Thyroid gland (tissue), 4 donors: Measurements from ENCODE around the gene COL16A1. TPM values are rescaled to one million over a fixed set of nuclear protein-coding genes. Genes with fewer than 3 reads are reported as not detected.

Experiments
- DNase-seq, 2 donors: peaks; one replicate each; pipeline ENCODE4 v3.0.0-alpha.2; 2019
- H3K27ac ChIP-seq, 3 donors: fragments of 200-600 bp; sonication (generic); 1 replicate in 2 of 3; 2 replicates in 1 of 3; pipeline ENCODE4 v1.5.1; 2016 to 2019; ENCODE audit warnings: mild to moderate bottlenecking in 1 of 3, moderate library complexity in 1 of 3
- H3K27me3 ChIP-seq: fragments of 200-600 bp; sonication (generic); one replicate; pipeline ENCODE4 v1.5.1; 2019
- H3K36me3 ChIP-seq, 2 donors: fragments of 200-600 bp; sonication (generic); one replicate each; pipeline ENCODE4 v1.5.1; 2016 to 2019
- H3K4me1 ChIP-seq, 2 donors: fragments of 200-600 bp; sonication (generic); one replicate each; pipeline ENCODE4 v1.5.1; 2017 to 2019
- H3K4me3 ChIP-seq, 3 donors: fragments of 200-600 bp; sonication (generic); replicated peaks in 1 of 3; 1 replicate in 2 of 3; 2 replicates in 1 of 3; pipeline ENCODE4 v1.5.1; 2016; ENCODE audit warnings: mild to moderate bottlenecking in 1 of 3
- H3K9me3 ChIP-seq: fragments of 200-600 bp; sonication (generic); one replicate; pipeline ENCODE4 v1.5.1; 2017
- CTCF ChIP-seq, 6 experiments: fragments of 200-600 bp in 3 of 6; fragments of 450-650 bp in 3 of 6; sonication (generic) in 3 of 6; IDR thresholded peaks; one replicate each; pipeline ENCODE4 v1.5.1; 2016 to 2019; ENCODE audit warnings: antibody characterized with exemption in 6 of 6, mild to moderate bottlenecking in 2 of 6, inconsistent platforms in 1 of 6, moderate library complexity in 1 of 6
- POLR2A ChIP-seq, 2 donors: fragments of 450-650 bp; IDR thresholded peaks; one replicate each; pipeline ENCODE4 v1.6.1; 2017; ENCODE audit warnings: antibody characterized with exemption in 2 of 2, mild to moderate bottlenecking in 2 of 2, moderate library complexity in 1 of 2
- WGBS, 2 donors: methylation state at CpG; one replicate each; pipeline ENCODE4 v1.1.5; 2017; 5-methylcytosine and 5-hydroxymethylcytosine counted together
- intact Hi-C: fragments of 100-400 bp; cut with DNase I; formaldehyde crosslinking; loops from one replicate; pipeline ENCODE4 v1.15.1; 2023
- total RNA-seq, 4 donors: library from RNA; depleted of rRNA; stranded (reverse); fragments of >200 nt; gene quantifications; one replicate each; pipeline ENCODE4 v1.2.3, GENCODE V29; 2016

Gene COL16A1
- total RNA-seq, 4 donors from 2014 or later = 61.3 to 121 (median 97.1) TPM

- DNase-seq = peak; percentile 94
- H3K36me3 ChIP-seq = no peaks in the 10 kb centered on the region
- H3K4me3 ChIP-seq = no peak overlapping the region
- no peaks in the 10 kb centered on the region for H3K27me3 ChIP-seq
- H3K4me1 ChIP-seq = peaks cover 6 to 28% of the 10 kb centered on the region in 2 donors
- H3K27ac ChIP-seq = peak overlapping the region in 1 of 3 donors; percentile 24
- no peaks in the 10 kb centered on the region for H3K9me3 ChIP-seq
- TF ChIP-seq POLR2A (IDR thresholded peaks at IDR 0.05) = no peak
- TF ChIP-seq CTCF (IDR thresholded peaks at IDR 0.05) = no peak
- WGBS, 2 donors = 42 to 70% methylated on average over 2 to 4 of the region's 4 CpGs
- intact Hi-C loops = no loop called here
Measured at GRCh38 chr1:31696242-31696641, 7.6 kb downstream of the COL16A1 start.

- Histone ChIP-seq H3K4me1 (peaks cover 0 to 18% of the 10 kb centered on the region in 2 donors), H3K36me3 (no peaks in the 10 kb centered on the region), H3K27me3 (no peaks in the 10 kb centered on the region), H3K27ac (no peak overlapping the region), H3K4me3 (no peak overlapping the region), H3K9me3 (no peaks in the 10 kb centered on the region)
- 87% methylated on average over 3 of the region's 5 CpGs; no CpG with 5 or more reads in 1 of the 2 donors for WGBS, 2 donors
- intact Hi-C loops = no loop called here
- DNase-seq = no peak
- TF ChIP-seq POLR2A (IDR thresholded peaks at IDR 0.05) (no peak), CTCF (IDR thresholded peaks at IDR 0.05) (no peak)
Measured at GRCh38 chr1:31695327-31695726, 8.5 kb downstream of the COL16A1 start.

- H3K27me3 ChIP-seq = no peaks in the 10 kb centered on the region
- TF ChIP-seq POLR2A (IDR thresholded peaks at IDR 0.05) (no peak), CTCF (IDR thresholded peaks at IDR 0.05) (no peak)
- H3K4me1 ChIP-seq = peaks cover 0 to 15% of the 10 kb centered on the region in 2 donors
- no peak overlapping the region for H3K27ac ChIP-seq
- WGBS, 2 donors = 94% methylated on average over 8 of the region's 8 CpGs
- H3K4me3 ChIP-seq = no peak overlapping the region
- intact Hi-C loops = no loop called here
- no peaks in the 10 kb centered on the region for H3K36me3 ChIP-seq
- no peaks in the 10 kb centered on the region for H3K9me3 ChIP-seq
- no peak for DNase-seq
Measured at GRCh38 chr1:31694964-31695313, 8.9 kb downstream of the COL16A1 start.

GRCh38 chr1:31694069-31694963 is 9.5 kb downstream of the COL16A1 start:
- Histone ChIP-seq H3K27ac (no peak overlapping the region), H3K27me3 (no peaks in the 10 kb centered on the region), H3K4me3 (no peak overlapping the region), H3K4me1 (peaks cover 0 to 12% of the 10 kb centered on the region in 2 donors), H3K36me3 (no peaks in the 10 kb centered on the region), H3K9me3 (no peaks in the 10 kb centered on the region)
- intact Hi-C loops = no loop called here
- DNase-seq = no peak
- TF ChIP-seq POLR2A (IDR thresholded peaks at IDR 0.05) (no peak), CTCF (IDR thresholded peaks at IDR 0.05) (no peak)
- 80 to 89% methylated on average over 11 to 12 of the region's 12 CpGs for WGBS, 2 donors

- 78 to 83% methylated on average over 10 of the region's 10 CpGs for WGBS, 2 donors
- H3K27ac ChIP-seq = no peak overlapping the region
- DNase-seq = no peak
- H3K36me3 ChIP-seq = no peaks in the 10 kb centered on the region
- H3K9me3 ChIP-seq = no peaks in the 10 kb centered on the region
- H3K27me3 ChIP-seq = no peaks in the 10 kb centered on the region
- no peak for TF ChIP-seq POLR2A (IDR thresholded peaks at IDR 0.05)
- intact Hi-C loops = no loop called here
- H3K4me1 ChIP-seq = peaks cover 0 to 12% of the 10 kb centered on the region in 2 donors
- no peak overlapping the region for H3K4me3 ChIP-seq
Measured at GRCh38 chr1:31693231-31693630, 10.6 kb downstream of the COL16A1 start.
